ENCODE measurements around the gene PRRT2.

DNA sequence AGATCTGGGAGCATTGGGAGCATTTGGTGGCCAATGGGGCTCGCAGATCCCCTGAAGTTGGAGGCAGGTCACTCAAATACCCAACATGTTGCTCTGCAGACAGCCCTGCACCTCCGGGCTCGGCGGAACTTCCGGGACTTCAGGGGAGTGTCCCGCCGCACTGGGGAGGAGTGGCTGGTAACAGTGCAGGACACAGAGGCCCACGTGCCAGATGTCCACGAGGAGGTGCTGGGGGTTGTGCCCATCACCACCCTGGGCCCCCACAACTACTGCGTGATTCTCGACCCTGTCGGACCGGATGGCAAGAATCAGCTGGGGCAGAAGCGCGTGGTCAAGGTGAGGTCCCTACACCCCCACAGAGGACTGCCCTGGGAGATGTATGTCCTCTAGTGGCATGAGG lies 24.6 kb downstream of the PRRT2 start:
- TF ChIP-seq CTCF (IDR thresholded peaks at IDR 0.05), result no peak
- no peak for TF ChIP-seq POLR2A (IDR thresholded peaks at IDR 0.05)
